Upper lobe of left lung (tissue), 6 donors: ENCODE data around the gene NDUFA7. TPM values are rescaled to one million over a fixed set of nuclear protein-coding genes. Genes with fewer than 3 reads are reported as not detected.

Source experiments
- ATAC-seq, 2 donors: fragments of 200-7000 bp; cut with Tn5 transposase; one replicate each; pipeline ENCODE4 v1.9.1; 2022; ENCODE audit warnings: mild to moderate bottlenecking in 2 of 2, moderate library complexity in 2 of 2; ENCODE audit not compliant: low FRiP score in 2 of 2
- DNase-seq, 2 donors: peaks; one replicate each; pipeline ENCODE4 v3.0.0-alpha.2; 2019 to 2020
- H3K27ac ChIP-seq, 4 donors: fragments of 200-600 bp; sonication (generic); one replicate each; pipeline ENCODE4 v1.5.1; 2016 to 2019
- H3K27me3 ChIP-seq, 4 donors: fragments of 200-600 bp; sonication (generic); one replicate each; pipeline ENCODE4 v1.5.1; 2017 to 2019
- H3K36me3 ChIP-seq, 4 donors: fragments of 200-600 bp; sonication (generic); one replicate each; pipeline ENCODE4 v1.5.1; 2016 to 2019
- H3K4me1 ChIP-seq, 4 donors: fragments of 200-600 bp; sonication (generic); one replicate each; pipeline ENCODE4 v1.5.1; 2018 to 2019
- H3K4me3 ChIP-seq, 4 donors: fragments of 200-600 bp; sonication (generic); one replicate each; pipeline ENCODE4 v1.5.1; 2017 to 2019; ENCODE audit warnings: mild to moderate bottlenecking in 2 of 4, moderate library complexity in 1 of 4
- H3K9me3 ChIP-seq, 4 donors: fragments of 200-600 bp; sonication (generic); one replicate each; pipeline ENCODE4 v1.5.1; 2018 to 2019
- EP300 ChIP-seq, 4 donors: sonication (generic); formaldehyde crosslinking; IDR thresholded peaks; one replicate each; pipeline ENCODE4 v1.5.1; 2017; ENCODE audit warnings: antibody characterized with exemption in 4 of 4, control low read depth in 2 of 4
- POLR2A ChIP-seq, 4 donors: fragments of 450-650 bp; IDR thresholded peaks; one replicate each; pipeline ENCODE4 v1.5.1; 2016 to 2017; ENCODE audit warnings: antibody characterized with exemption in 4 of 4, mild to moderate bottlenecking in 2 of 4
- POLR2AphosphoS5 ChIP-seq, 2 donors: sonication (generic); formaldehyde crosslinking; IDR thresholded peaks; one replicate each; pipeline ENCODE4 v1.5.1; 2017; ENCODE audit warnings: antibody characterized with exemption in 2 of 2
- WGBS, 2 donors: methylation state at CpG; one replicate each; pipeline ENCODE4 v1.1.5; 2017 to 2018; 5-methylcytosine and 5-hydroxymethylcytosine counted together
- total RNA-seq, 6 donors: library from RNA; depleted of rRNA in 4 of 6; stranded (reverse); fragments of >200 nt in 4 of 6; gene quantifications; one replicate each; pipeline versions ENCODE4 v1.1.0 to v1.2.1, GENCODE V29; 2016 to 2021
- TF ChIP-seq, protein P1 (sequence below), 6 experiments: fragments of 450-650 bp in 4 of 6; fragments of 200-600 bp in 2 of 6; sonication (generic) in 2 of 6; IDR thresholded peaks; one replicate each; pipeline ENCODE4 v1.5.1; 2016 to 2019; ENCODE audit warnings: antibody characterized with exemption in 6 of 6
- donor health status: DM: no; HTN: no; CAD: no; lungs with moderate emphysema.
- donor health status: DM: no; HTN: yes; CAD: no; lungs with severe emphysema.

NDUFA7 gene
- total RNA-seq, 6 donors from 2014 or later, result 13.6 to 50.9 (median 31.1) TPM

- H3K4me1 ChIP-seq, result peaks cover 53 to 76% (median 65%) of the 10 kb centered on the region in 4 donors
- H3K36me3 ChIP-seq, result peaks cover 0 to 2% (median 0%) of the 10 kb centered on the region in 4 donors
- peak in 1 of 2 donors; percentile 34 for TF ChIP-seq POLR2AphosphoS5 (IDR thresholded peaks at IDR 0.05)
- TF ChIP-seq EP300 (IDR thresholded peaks at IDR 0.05), result no peak
- TF ChIP-seq POLR2A (IDR thresholded peaks at IDR 0.05), result no peak
- TF ChIP-seq, protein P1, sequence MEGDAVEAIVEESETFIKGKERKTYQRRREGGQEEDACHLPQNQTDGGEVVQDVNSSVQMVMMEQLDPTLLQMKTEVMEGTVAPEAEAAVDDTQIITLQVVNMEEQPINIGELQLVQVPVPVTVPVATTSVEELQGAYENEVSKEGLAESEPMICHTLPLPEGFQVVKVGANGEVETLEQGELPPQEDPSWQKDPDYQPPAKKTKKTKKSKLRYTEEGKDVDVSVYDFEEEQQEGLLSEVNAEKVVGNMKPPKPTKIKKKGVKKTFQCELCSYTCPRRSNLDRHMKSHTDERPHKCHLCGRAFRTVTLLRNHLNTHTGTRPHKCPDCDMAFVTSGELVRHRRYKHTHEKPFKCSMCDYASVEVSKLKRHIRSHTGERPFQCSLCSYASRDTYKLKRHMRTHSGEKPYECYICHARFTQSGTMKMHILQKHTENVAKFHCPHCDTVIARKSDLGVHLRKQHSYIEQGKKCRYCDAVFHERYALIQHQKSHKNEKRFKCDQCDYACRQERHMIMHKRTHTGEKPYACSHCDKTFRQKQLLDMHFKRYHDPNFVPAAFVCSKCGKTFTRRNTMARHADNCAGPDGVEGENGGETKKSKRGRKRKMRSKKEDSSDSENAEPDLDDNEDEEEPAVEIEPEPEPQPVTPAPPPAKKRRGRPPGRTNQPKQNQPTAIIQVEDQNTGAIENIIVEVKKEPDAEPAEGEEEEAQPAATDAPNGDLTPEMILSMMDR (IDR thresholded peaks at IDR 0.05), result no peak
- no peaks in the 10 kb centered on the region for H3K9me3 ChIP-seq
- no peak for ATAC-seq
- H3K27me3 ChIP-seq, result peaks cover 0 to 3% (median 1%) of the 10 kb centered on the region in 4 donors
- 97 to 98% methylated on average over 7 of the region's 11 CpGs for WGBS, 2 donors
- DNase-seq, result no peak
- H3K27ac ChIP-seq, result peak overlapping the region in 3 of 4 donors; percentile 47 to 78 (median 67)
- peak overlapping the region in 1 of 4 donors; percentile 56 for H3K4me3 ChIP-seq
These were observed 45.0 kb upstream of the NDUFA7 start for GRCh38 chr19:8366121-8366581.

DNA sequence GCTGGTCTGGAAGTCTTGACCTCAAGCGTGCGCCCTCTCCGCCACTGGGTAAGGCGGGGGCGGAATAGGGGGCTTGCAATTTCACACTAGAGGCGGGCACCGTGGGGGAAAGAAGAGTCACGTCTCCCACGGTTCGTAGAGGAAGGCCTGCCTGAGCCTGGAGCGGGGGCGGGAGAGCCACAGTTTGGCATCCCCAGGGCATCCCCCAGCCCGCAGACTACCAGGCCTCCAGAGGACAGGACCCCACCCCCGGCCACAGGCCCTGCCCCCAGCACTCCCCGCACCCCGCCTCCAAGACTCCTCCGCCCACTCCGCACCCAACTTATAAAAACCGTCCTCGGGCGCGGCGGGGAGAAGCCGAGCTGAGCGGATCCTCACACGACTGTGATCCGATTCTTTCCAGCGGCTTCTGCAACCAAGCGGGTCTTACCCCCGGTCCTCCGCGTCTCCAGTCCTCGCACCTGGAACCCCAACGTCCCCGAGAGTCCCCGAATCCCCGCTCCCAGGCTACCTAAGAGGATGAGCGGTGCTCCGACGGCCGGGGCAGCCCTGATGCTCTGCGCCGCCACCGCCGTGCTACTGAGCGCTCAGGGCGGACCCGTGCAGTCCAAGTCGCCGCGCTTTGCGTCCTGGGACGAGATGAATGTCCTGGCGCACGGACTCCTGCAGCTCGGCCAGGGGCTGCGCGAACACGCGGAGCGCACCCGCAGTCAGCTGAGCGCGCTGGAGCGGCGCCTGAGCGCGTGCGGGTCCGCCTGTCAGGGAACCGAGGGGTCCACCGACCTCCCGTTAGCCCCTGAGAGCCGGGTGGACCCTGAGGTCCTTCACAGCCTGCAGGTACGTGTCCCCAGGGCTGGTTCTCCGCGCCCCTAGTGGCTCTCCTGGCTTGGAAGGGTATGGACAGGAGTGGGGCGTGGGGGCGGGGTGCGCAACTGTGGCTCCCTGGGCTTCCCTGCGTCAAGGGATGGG is 42.9 kb upstream of the NDUFA7 start, which contains the start of gene ANGPTL4:
ANGPTL4 (plus strand) TSS at position 353 of the 969 bp plus-strand sequence; CDS start at position 520, 167 bp downstream.
- peak within 1 kb of the TSS; percentile 70 to 91 (median 83) for H3K27ac ChIP-seq
- H3K4me1 ChIP-seq, result peaks cover 53 to 77% (median 67%) of the 10 kb centered on the region in 4 donors

DNA sequence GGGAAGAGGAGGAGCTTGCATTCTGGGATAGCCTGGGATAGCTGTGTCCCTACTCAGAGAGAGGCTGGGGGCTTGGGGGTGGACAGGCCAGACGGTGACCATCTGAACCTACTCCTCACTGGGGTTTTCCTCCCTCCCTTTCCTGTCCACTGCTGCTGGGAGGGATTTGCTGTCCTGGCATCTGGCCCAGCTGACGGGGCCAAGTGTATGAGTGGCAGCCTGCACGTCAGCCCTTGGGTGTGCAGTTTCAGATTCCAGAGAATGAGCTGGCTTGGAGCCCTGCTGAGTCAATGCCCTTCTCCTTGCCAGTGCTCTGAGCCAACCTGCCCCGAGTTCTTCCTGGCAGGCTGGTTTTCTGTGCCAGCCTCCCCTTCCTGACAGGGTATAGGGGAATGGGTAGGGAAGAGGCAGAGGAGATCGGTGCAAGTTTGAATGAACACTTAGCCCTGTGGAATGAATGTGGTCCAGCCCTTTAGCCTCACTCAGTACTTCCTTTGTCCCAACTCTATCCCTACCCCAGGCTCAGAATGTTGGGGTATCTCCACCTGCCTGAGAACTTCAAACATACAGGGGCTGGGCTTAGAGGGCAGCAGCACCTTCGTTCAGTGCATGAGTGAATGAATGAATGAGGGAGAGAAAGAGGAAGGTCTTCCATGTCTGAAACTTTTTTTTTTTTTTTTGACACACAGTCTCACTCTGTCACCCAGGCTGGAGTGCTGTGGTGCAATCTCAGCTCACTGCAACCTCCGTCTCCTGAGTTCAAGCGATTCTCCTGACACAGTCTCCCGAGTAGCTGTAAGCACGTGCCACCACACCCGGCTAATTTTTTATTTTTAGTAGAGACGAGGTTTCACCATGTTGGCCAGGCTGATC is 41.0 kb upstream of the NDUFA7 start:
- ATAC-seq, result peak; percentile 82 to 92
- no peaks in the 10 kb centered on the region for H3K36me3 ChIP-seq
- peak in 3 of 4 donors; percentile 74 to 97 (median 79) for TF ChIP-seq EP300 (IDR thresholded peaks at IDR 0.05)
- TF ChIP-seq, protein P1 (IDR thresholded peaks at IDR 0.05), result no peak
- TF ChIP-seq POLR2A (IDR thresholded peaks at IDR 0.05), result peak in 1 of 4 donors; percentile 23
- peak; percentile 93 to 97 for TF ChIP-seq POLR2AphosphoS5 (IDR thresholded peaks at IDR 0.05)
- peak; percentile 86 to 97 for DNase-seq
- H3K9me3 ChIP-seq, result no peaks in the 10 kb centered on the region
- no peak overlapping the region for H3K4me3 ChIP-seq
- WGBS, 2 donors, result 15 to 19% methylated on average over 10 to 12 of the region's 12 CpGs
- H3K27ac ChIP-seq, result peak overlapping the region; percentile 70 to 91 (median 83)
- peaks cover 38 to 60% (median 50%) of the 10 kb centered on the region in 4 donors for H3K4me1 ChIP-seq
- H3K27me3 ChIP-seq, result peaks cover 0 to 3% (median 1%) of the 10 kb centered on the region in 4 donors

More for the DNA sequence above, 42.9 kb upstream of the NDUFA7 start, which contains the start of gene ANGPTL4:
- DNase-seq (peak; percentile 31 to 87), ATAC-seq (peak; percentile 38 to 76)
- Histone ChIP-seq H3K36me3 (no peaks in the 10 kb centered on the region), H3K4me3 (peak within 1 kb of the TSS; percentile 39 to 63 (median 51)), H3K9me3 (no peaks in the 10 kb centered on the region), H3K27me3 (peaks cover 0 to 3% (median 1%) of the 10 kb centered on the region in 4 donors)
- WGBS, 2 donors, result 1 to 3% methylated on average over 17 to 62 of the region's 81 CpGs
- TF ChIP-seq POLR2AphosphoS5 (IDR thresholded peaks at IDR 0.05), result peak; percentile 74 to 83
- peak; percentile 27 to 66 (median 48) for TF ChIP-seq POLR2A (IDR thresholded peaks at IDR 0.05)
- TF ChIP-seq EP300 (IDR thresholded peaks at IDR 0.05), result no peak
- TF ChIP-seq, protein P1 (IDR thresholded peaks at IDR 0.05), result peak in 3 of 6 experiments; percentile 19 to 37 (median 26)

- 82 to 94% methylated on average over 8 of the region's 8 CpGs for WGBS, 2 donors
These were observed 39.0 kb upstream of the NDUFA7 start for GRCh38 chr19:8360196-8360595.

More at GRCh38 chr19:8360196-8360595, 39.0 kb upstream of the NDUFA7 start:
- Histone ChIP-seq H3K9me3 (peaks cover 0 to 4% (median 0%) of the 10 kb centered on the region in 4 donors), H3K27me3 (peaks cover 0 to 3% (median 1%) of the 10 kb centered on the region in 4 donors), H3K4me3 (no peak overlapping the region), H3K27ac (no peak overlapping the region), H3K36me3 (no peaks in the 10 kb centered on the region), H3K4me1 (peaks cover 36 to 53% (median 45%) of the 10 kb centered on the region in 4 donors)
- TF ChIP-seq POLR2A (IDR thresholded peaks at IDR 0.05) (no peak), EP300 (IDR thresholded peaks at IDR 0.05) (no peak)
- DNase-seq, result no peak
- no peak for ATAC-seq
